H1 (cell line): Measurements from ENCODE around the gene KIAA0513. TPM values are rescaled to one million over a fixed set of nuclear protein-coding genes. Genes with fewer than 3 reads are reported as not detected.

ENCODE experiments used
- CTCF ChIA-PET: fragments of 300-600 bp; sonication (Branson Sonifier 250); formaldehyde crosslinking; loops from one replicate; lab custom pipeline; 2021; ENCODE audit not compliant: partially characterized antibody; lab: Charles Lee
- POLR2A ChIA-PET: fragments of 300-600 bp; sonication (Branson Sonifier 250); formaldehyde crosslinking; loops from one replicate; lab custom pipeline; 2021; ENCODE audit warnings: inconsistent platforms; ENCODE audit not compliant: partially characterized antibody; lab: Charles Lee
- DNase-seq, 2 experiments: peaks; one replicate each; pipeline versions ENCODE4 v3.0.0 to v3.0.0-alpha.2; 2010 to 2022; ENCODE audit warnings: low spot score in 2 of 2, low read depth in 1 of 2, mixed read lengths in 1 of 2
- FAIRE-seq: peaks from 2 replicates; lab custom pipeline; 2011; peaks lifted over from hg19 to GRCh38; lab: Jason Lieb, UNC
- H2AFZ ChIP-seq: 2 replicates; pipeline ENCODE4 v1.8.1; 2012; ENCODE audit warnings: low read length, inconsistent platforms
- H2AK5ac ChIP-seq: 2 replicates; pipeline ENCODE4 v1.6.1; 2013; ENCODE audit warnings: low read depth, low read length
- H2BK120ac ChIP-seq: replicated peaks from 2 replicates; pipeline ENCODE3; 2013; ENCODE audit warnings: low read depth, low read length, inconsistent platforms
- H2BK12ac ChIP-seq: 2 replicates; pipeline ENCODE4 v1.6.1; 2013; ENCODE audit warnings: low read depth, low read length
- H2BK15ac ChIP-seq: 2 replicates; pipeline ENCODE4 v1.6.1; 2013; ENCODE audit warnings: low read length
- H2BK20ac ChIP-seq: 2 replicates; pipeline ENCODE4 v1.6.1; 2013; ENCODE audit warnings: low read length
- H2BK5ac ChIP-seq: 2 replicates; pipeline ENCODE4 v1.6.1; 2013; ENCODE audit warnings: low read depth, low read length
- H3K14ac ChIP-seq: 2 replicates; pipeline ENCODE4 v1.6.1; 2013; ENCODE audit warnings: inconsistent platforms; ENCODE audit not compliant: insufficient read length
- H3K18ac ChIP-seq: 2 replicates; pipeline ENCODE4 v1.6.1; 2013; ENCODE audit warnings: low read length; ENCODE audit errors: extremely low read depth
- H3K23ac ChIP-seq: 2 replicates; pipeline ENCODE4 v1.6.1; 2013; ENCODE audit warnings: inconsistent platforms; ENCODE audit not compliant: insufficient read length
- H3K23me2 ChIP-seq: 2 replicates; pipeline ENCODE4 v1.6.1; 2013; ENCODE audit warnings: low read depth, low read length
- H3K27ac ChIP-seq: 2 replicates; pipeline ENCODE4 v1.6.1; 2011; ENCODE audit warnings: low read depth, low read length, inconsistent platforms
- H3K27me3 ChIP-seq, 4 experiments: replicated peaks in 1 of 4; 1 replicate in 1 of 4; 2 replicates in 3 of 4; pipeline versions ENCODE4 v1.6.1 to v1.8.1; 2011 to 2013; ENCODE audit warnings: low read length in 3 of 4, mild to moderate bottlenecking in 3 of 4, inconsistent platforms in 2 of 4, mixed read lengths in 2 of 4, moderate library complexity in 1 of 4; ENCODE audit not compliant: control insufficient read depth in 3 of 4, insufficient read depth in 3 of 4; ENCODE audit errors: extremely low read depth in 1 of 4
- H3K36me3 ChIP-seq, 4 experiments: 2 replicates each; pipeline versions ENCODE4 v1.6.1 to v1.8.1; 2011 to 2013; ENCODE audit warnings: mild to moderate bottlenecking in 4 of 4, low read length in 3 of 4, moderate library complexity in 2 of 4, control low read depth in 1 of 4, inconsistent platforms in 1 of 4; ENCODE audit not compliant: insufficient read depth in 4 of 4, control insufficient read depth in 2 of 4
- H3K4ac ChIP-seq: replicated peaks from 2 replicates; pipeline ENCODE3; 2013; ENCODE audit warnings: low read length, low read depth, mixed read lengths, inconsistent platforms; ENCODE audit not compliant: insufficient read length
- H3K4me1 ChIP-seq, 4 experiments: replicated peaks in 1 of 4; 1 replicate in 1 of 4; 2 replicates in 3 of 4; pipeline versions ENCODE4 v1.6.1 to v1.8.1; 2011 to 2013; ENCODE audit warnings: low read length in 3 of 4, inconsistent platforms in 2 of 4, mixed read lengths in 1 of 4; ENCODE audit not compliant: insufficient read depth in 4 of 4, control insufficient read depth in 3 of 4
- H3K4me2 ChIP-seq, 2 experiments: 2 replicates each; pipeline versions ENCODE4 v1.6.1 to v1.8.1; 2011 to 2013; ENCODE audit warnings: low read depth in 2 of 2, low read length in 2 of 2, control low read depth in 1 of 2, inconsistent platforms in 1 of 2, mild to moderate bottlenecking in 1 of 2; ENCODE audit not compliant: insufficient read depth in 1 of 2
- H3K4me3 ChIP-seq, 4 experiments: fragments of 200-600, 300-600 bp in 1 of 4; sonication (generic), shearing (Covaris generic), sonication (Bioruptor Twin) in 1 of 4; 2 replicates each; pipeline versions ENCODE4 v1.5.1 to v1.8.1; 2011 to 2016; ENCODE audit warnings: low read length in 4 of 4, low read depth in 3 of 4, control low read depth in 2 of 4, inconsistent platforms in 2 of 4, mild to moderate bottlenecking in 2 of 4, mixed read lengths in 1 of 4, moderate library complexity in 1 of 4; ENCODE audit not compliant: insufficient read depth in 2 of 4; ENCODE audit errors: extremely low read depth in 1 of 4
- H3K56ac ChIP-seq: replicated peaks from 2 replicates; pipeline ENCODE3; 2013; ENCODE audit warnings: low read depth, mild to moderate bottlenecking, mixed read lengths, low read length, inconsistent platforms; ENCODE audit not compliant: insufficient read length
- H3K79me1 ChIP-seq: 2 replicates; pipeline ENCODE4 v1.6.1; 2013; ENCODE audit warnings: low read depth, low read length, control low read depth
- H3K79me2 ChIP-seq, 2 experiments: 2 replicates each; pipeline versions ENCODE4 v1.6.1 to v1.8.1; 2012 to 2013; ENCODE audit warnings: low read length in 2 of 2, mild to moderate bottlenecking in 2 of 2, inconsistent platforms in 1 of 2; ENCODE audit not compliant: insufficient read depth in 2 of 2, control insufficient read depth in 1 of 2
- H3K9ac ChIP-seq, 4 experiments: replicated peaks in 1 of 4; 1 replicate in 1 of 4; 2 replicates in 3 of 4; pipeline versions ENCODE4 v1.6.1 to v1.8.1; 2011 to 2013; ENCODE audit warnings: low read depth in 3 of 4, low read length in 3 of 4, control low read depth in 2 of 4, mild to moderate bottlenecking in 2 of 4, moderate library complexity in 2 of 4, inconsistent platforms in 1 of 4; ENCODE audit errors: extremely low read depth in 1 of 4
- H3K9me3 ChIP-seq, 2 experiments: 2 replicates each; pipeline versions ENCODE4 v1.6.1 to v1.8.1; 2012 to 2013; ENCODE audit warnings: mild to moderate bottlenecking in 2 of 2, moderate library complexity in 2 of 2, control low read depth in 1 of 2, inconsistent platforms in 1 of 2, low read depth in 1 of 2, low read length in 1 of 2, mixed read lengths in 1 of 2; ENCODE audit not compliant: insufficient read depth in 2 of 2
- H4K20me1 ChIP-seq, 2 experiments: replicated peaks in 1 of 2; 2 replicates each; pipeline versions ENCODE3 to v1.8.1; 2011 to 2013; ENCODE audit warnings: inconsistent platforms in 2 of 2, low read length in 2 of 2, mild to moderate bottlenecking in 1 of 2; ENCODE audit not compliant: insufficient read depth in 2 of 2, control insufficient read depth in 1 of 2
- H4K5ac ChIP-seq: 2 replicates; pipeline ENCODE4 v1.6.1; 2013; ENCODE audit warnings: low read length, low read depth, mixed read lengths, inconsistent platforms; ENCODE audit not compliant: insufficient read length
- H4K8ac ChIP-seq: 2 replicates; pipeline ENCODE4 v1.8.0; 2013; ENCODE audit warnings: mild to moderate bottlenecking, moderate library complexity, low read length, inconsistent platforms; ENCODE audit not compliant: insufficient read depth; ENCODE audit errors: extremely low read depth
- H4K91ac ChIP-seq: replicated peaks from 2 replicates; pipeline ENCODE3; 2013; ENCODE audit warnings: low read length, mixed read lengths, inconsistent platforms; ENCODE audit not compliant: insufficient read length
- NRF1 ChIP-seq: IDR thresholded peaks from 2 replicates; pipeline ENCODE4 v1.6.1; 2011; ENCODE audit warnings: mild to moderate bottlenecking, low read depth, low read length, improper control_type of control experiment
- PHF8 ChIP-seq: fragments of 200-600 bp; sonication (generic); conservative IDR thresholded peaks from 2 replicates; pipeline ENCODE4 v1.7.1; 2012; ENCODE audit warnings: low read depth, mild to moderate bottlenecking, inconsistent platforms, low read length, moderate library complexity
- POU5F1 ChIP-seq: IDR thresholded peaks from 2 replicates; pipeline ENCODE4 v1.6.1; 2011; ENCODE audit warnings: low read depth, mild to moderate bottlenecking, low read length, moderate library complexity
- SIN3A ChIP-seq, 2 experiments: IDR thresholded peaks in 1 of 2; conservative IDR thresholded peaks in 1 of 2; 2 replicates each; pipeline ENCODE4 v1.6.1; 2011 to 2012; ENCODE audit warnings: low read length in 2 of 2, improper control_type of control experiment in 1 of 2, low read depth in 1 of 2, mild to moderate bottlenecking in 1 of 2
- SP4 ChIP-seq: IDR thresholded peaks from 2 replicates; pipeline ENCODE4 v1.6.1; 2012; ENCODE audit warnings: low read length, inconsistent platforms
- TEAD4 ChIP-seq: IDR thresholded peaks from 2 replicates; pipeline ENCODE4 v1.6.1; 2012; ENCODE audit warnings: low read depth, low read length, inconsistent platforms, mixed read lengths
- WGBS, 2 experiments: shearing (Covaris generic) in 1 of 2; methylation state at CpG; one replicate each; pipeline versions ENCODE4 v1.1.6 to v1.1.7; 2013 to 2015; ENCODE audit warnings: low lambda C conversion rate in 2 of 2, mixed read lengths in 2 of 2, inconsistent platforms in 1 of 2, low coverage in 1 of 2, missing lambda C conversion rate in 1 of 2; ENCODE audit not compliant: insufficient replicate concordance in 2 of 2, insufficient coverage in 1 of 2, insufficient read length in 1 of 2; ENCODE audit errors: extremely low coverage in 1 of 2, missing lambda C conversion rate in 1 of 2; 5-methylcytosine and 5-hydroxymethylcytosine counted together
- long read RNA-seq, 2 experiments: library from RNA in 1 of 2; library from capped mRNA in 1 of 2; stranded (forward); transcript quantifications; one replicate each; pipeline ENCODE4 v2.0.0, GENCODE V29; 2021; ENCODE audit warnings: inconsistent platforms in 1 of 2
- polyA minus RNA-seq, 3 experiments: library from RNA; depleted of rRNA, polyadenylated mRNA; stranded (reverse); fragments of >200 nt; gene quantifications; 1 replicate in 2 of 3; 2 replicates in 1 of 3; pipeline ENCODE4 v1.2.3, GENCODE V29; 2011
- polyA plus RNA-seq, 7 experiments: library from polyadenylated mRNA; depleted of rRNA in 3 of 7; stranded (reverse) in 5 of 7; unstranded in 2 of 7; fragments of >200 nt in 5 of 7; fragments of 200-250 nt in 2 of 7; gene quantifications; 1 replicate in 5 of 7; 2 replicates in 1 of 7; 4 replicates in 1 of 7; pipeline versions ENCODE4 v1.2.1 to v1.2.3, GENCODE V29; 2011 to 2013; ENCODE audit warnings: missing spikeins in 2 of 7, mixed read lengths in 2 of 7
- total RNA-seq: library from RNA; stranded (reverse); fragmentation: NEBNext Ultra II Directional; extraction: Animal tissue kit (Norgen Biotek cat#: 25700); gene quantifications from 2 replicates; pipeline ENCODE4 v1.2.1, GENCODE V29; 2021
- TF ChIP-seq, protein P1 (sequence below): IDR thresholded peaks from 2 replicates; pipeline ENCODE4 v1.6.1; 2011; ENCODE audit warnings: low read depth, mild to moderate bottlenecking, low read length; ENCODE audit not compliant: insufficient read depth

KIAA0513 gene, protein sequence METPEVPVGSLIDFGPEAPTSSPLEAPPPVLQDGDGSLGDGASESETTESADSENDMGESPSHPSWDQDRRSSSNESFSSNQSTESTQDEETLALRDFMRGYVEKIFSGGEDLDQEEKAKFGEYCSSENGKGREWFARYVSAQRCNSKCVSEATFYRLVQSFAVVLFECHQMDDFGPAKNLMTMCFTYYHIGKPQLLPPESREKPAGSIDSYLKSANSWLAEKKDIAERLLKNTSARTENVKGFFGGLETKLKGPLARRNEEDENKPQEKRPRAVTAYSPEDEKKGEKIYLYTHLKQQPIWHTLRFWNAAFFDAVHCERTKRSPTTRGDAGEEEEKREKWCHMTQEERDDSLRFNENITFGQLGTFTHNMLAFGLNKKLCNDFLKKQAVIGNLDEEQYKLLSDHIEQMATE
- total RNA-seq (5.8 and 6.1 TPM in 2 replicates), polyA plus RNA-seq (2011; rRNA removed) (2.1 and 3.6 TPM in 2 replicates), polyA minus RNA-seq (2011; rRNA and poly(A)+ RNA removed) (7.2 and 7.6 TPM in 2 replicates)
- polyA plus RNA-seq (2011; cell fraction: cytosol; rRNA removed): 2.9 TPM
- 4.0 TPM for polyA plus RNA-seq (2011; cell fraction: nucleus; rRNA removed)
- 3.0 to 5.0 TPM (median 4.1 TPM) in 4 replicates for polyA plus RNA-seq (2012, experiment 1 of 2)
- polyA plus RNA-seq (2012, experiment 2 of 2): 8.6 TPM
- polyA plus RNA-seq (2013, experiment 1 of 2): 3.0 TPM
- 3.0 TPM for polyA plus RNA-seq (2013, experiment 2 of 2)
- polyA minus RNA-seq (2011; cell fraction: cytosol; rRNA and poly(A)+ RNA removed): 2.6 TPM
- polyA minus RNA-seq (2011; cell fraction: nucleus; rRNA and poly(A)+ RNA removed): 3.6 TPM
- long read RNA-seq, experiment 1, partial matches to known transcripts: 1 of 4 reads
- long read RNA-seq, experiment 1, other reads (novel, unspliced or antisense): 3 of 4 reads
- long read RNA-seq, experiment 2: 0 reads

DNA sequence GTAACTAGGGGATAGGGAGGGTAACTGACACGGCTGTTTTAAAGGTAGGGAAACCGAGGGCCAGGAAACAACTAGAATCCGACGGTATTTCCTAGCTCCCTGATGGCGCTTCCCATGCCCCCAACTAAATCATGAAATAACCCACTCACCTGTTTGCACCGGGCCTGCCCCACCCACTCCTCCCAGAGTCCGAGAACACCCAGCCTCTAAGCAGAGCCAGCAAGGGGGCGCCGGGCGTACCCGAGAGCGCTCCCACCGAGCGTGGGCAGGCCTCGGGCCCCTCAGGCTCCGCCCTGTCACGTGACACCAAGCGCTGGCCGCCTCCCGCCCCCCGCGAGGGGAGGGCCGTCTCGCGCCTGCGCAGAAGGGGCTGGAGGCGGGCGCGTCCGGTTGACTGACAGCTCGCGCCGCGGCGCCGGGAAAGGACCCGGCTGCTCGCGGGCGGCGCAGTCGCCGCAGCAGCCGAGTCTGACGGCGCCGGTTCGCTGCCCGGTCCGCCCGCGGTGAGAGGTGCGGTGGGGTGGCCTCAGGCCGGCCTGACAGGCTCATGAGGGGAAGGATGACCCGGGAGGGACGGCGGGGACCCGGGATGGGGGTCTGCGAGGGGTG lies at the start of gene KIAA0513:
KIAA0513 (plus strand) TSS at position 447 of the 609 bp plus-strand sequence. CDS start 39,277 bp downstream, outside the sequence.
- no peaks in the 10 kb centered on the region for H3K9me3 ChIP-seq
- no peak within 1 kb of the TSS for H4K91ac ChIP-seq
- H2BK12ac ChIP-seq: no peak within 1 kb of the TSS
- peak within 1 kb of the TSS; percentile 80 for H3K4ac ChIP-seq
- H3K27ac ChIP-seq: no peak within 1 kb of the TSS
- no peak within 1 kb of the TSS; the same call in 1 of the 2 replicates for H2BK5ac ChIP-seq
- no peaks in the 10 kb centered on the region for H3K36me3 ChIP-seq
- H4K8ac ChIP-seq: no peak within 1 kb of the TSS; the same call in 1 of the 2 replicates
- no peak within 1 kb of the TSS for H2AK5ac ChIP-seq
- H2AFZ ChIP-seq: peak within 1 kb of the TSS; percentile 52; the same call in 1 of the 2 replicates
- H2BK20ac ChIP-seq: no peak within 1 kb of the TSS
- no peak within 1 kb of the TSS for H2BK15ac ChIP-seq
- peak within 1 kb of the TSS; percentile 75; the same call in 1 of the 2 replicates for H3K18ac ChIP-seq
- no peaks in the 10 kb centered on the region; the same call in 1 of the 2 replicates for H3K79me1 ChIP-seq
- no peak for FAIRE-seq
- H3K27me3 ChIP-seq: peaks cover 0 to 14% (median 7%) of the 10 kb centered on the region in 4 experiments; a peak in 4 of 7 replicates
- ChIA-PET POLR2A (interaction anchor here (0.8 to 2.6 kb wide), 2 partner anchors 16 to 52 kb away, joined by 3 to 12 read pairs; partner anchors contain the start of gene ZDHHC7), CTCF (interaction anchor here (1.0 to 4.6 kb wide), 12 partner anchors 9 to 102 kb away, joined by 3 to 26 read pairs (median 4); partner anchors contain the start of gene ZDHHC7)
- no peaks in the 10 kb centered on the region for H4K20me1 ChIP-seq
- 2% methylated on average over 41 of the region's 59 CpGs; no CpG with 5 or more reads in 1 of the 2 experiments for WGBS, 2 experiments
- peak; percentile 73 to 97 for DNase-seq
- H3K23me2 ChIP-seq: peaks cover 5% of the 10 kb centered on the region
- H3K4me2 ChIP-seq: peak within 1 kb of the TSS; percentile 83 to 85
- H3K23ac ChIP-seq: no peak within 1 kb of the TSS
- peak within 1 kb of the TSS; percentile 70 to 92 (median 79) for H3K4me3 ChIP-seq
- H3K79me2 ChIP-seq: no peaks in the 10 kb centered on the region
- H3K9ac ChIP-seq: peak within 1 kb of the TSS in 3 of 4 experiments; percentile 42 to 62 (median 51); a peak in 3 of 7 replicates
- no peak within 1 kb of the TSS for H2BK120ac ChIP-seq
- H4K5ac ChIP-seq: peak within 1 kb of the TSS; percentile 62
- peak within 1 kb of the TSS; percentile 43 for H3K56ac ChIP-seq
- no peak within 1 kb of the TSS for H3K14ac ChIP-seq
- peaks cover 3 to 7% (median 3%) of the 10 kb centered on the region in 4 experiments; a peak in 5 of 7 replicates for H3K4me1 ChIP-seq
- TF ChIP-seq NRF1: peak; percentile 75
- peak; percentile 72 for TF ChIP-seq PHF8
- TF ChIP-seq POU5F1: no peak
- peak; percentile 92 for TF ChIP-seq SP4
- TF ChIP-seq SIN3A (conservative IDR thresholded peaks at IDR 0.05 in 1 of 2, IDR thresholded peaks at IDR 0.05 in 1 of 2; ENCODE audit: low read depth in 1 of 2, low read length in 2 of 2): peak in 1 of 2 experiments; percentile 81; a peak in 2 of 4 replicates
- TF ChIP-seq, protein P1, sequence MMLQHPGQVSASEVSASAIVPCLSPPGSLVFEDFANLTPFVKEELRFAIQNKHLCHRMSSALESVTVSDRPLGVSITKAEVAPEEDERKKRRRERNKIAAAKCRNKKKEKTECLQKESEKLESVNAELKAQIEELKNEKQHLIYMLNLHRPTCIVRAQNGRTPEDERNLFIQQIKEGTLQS: peak; percentile 80; the same call in 1 of the 2 replicates
- no peak for TF ChIP-seq TEAD4
